NCI-H1694 treated with DMSO at 0.1 percent for 48 hours (cell line): Measurements from ENCODE around the gene KCTD13.
"Not testable (repeated sequence)": the region's sequence is repeated elsewhere in the genome, so short reads cannot be mapped to it uniquely, and the experiment has no call there.

ENCODE experiments used
- DNase-seq: peaks from one replicate; lab custom pipeline; 2025; lab: John Stamatoyannopoulos, UW

The KCTD13 gene

DNA sequence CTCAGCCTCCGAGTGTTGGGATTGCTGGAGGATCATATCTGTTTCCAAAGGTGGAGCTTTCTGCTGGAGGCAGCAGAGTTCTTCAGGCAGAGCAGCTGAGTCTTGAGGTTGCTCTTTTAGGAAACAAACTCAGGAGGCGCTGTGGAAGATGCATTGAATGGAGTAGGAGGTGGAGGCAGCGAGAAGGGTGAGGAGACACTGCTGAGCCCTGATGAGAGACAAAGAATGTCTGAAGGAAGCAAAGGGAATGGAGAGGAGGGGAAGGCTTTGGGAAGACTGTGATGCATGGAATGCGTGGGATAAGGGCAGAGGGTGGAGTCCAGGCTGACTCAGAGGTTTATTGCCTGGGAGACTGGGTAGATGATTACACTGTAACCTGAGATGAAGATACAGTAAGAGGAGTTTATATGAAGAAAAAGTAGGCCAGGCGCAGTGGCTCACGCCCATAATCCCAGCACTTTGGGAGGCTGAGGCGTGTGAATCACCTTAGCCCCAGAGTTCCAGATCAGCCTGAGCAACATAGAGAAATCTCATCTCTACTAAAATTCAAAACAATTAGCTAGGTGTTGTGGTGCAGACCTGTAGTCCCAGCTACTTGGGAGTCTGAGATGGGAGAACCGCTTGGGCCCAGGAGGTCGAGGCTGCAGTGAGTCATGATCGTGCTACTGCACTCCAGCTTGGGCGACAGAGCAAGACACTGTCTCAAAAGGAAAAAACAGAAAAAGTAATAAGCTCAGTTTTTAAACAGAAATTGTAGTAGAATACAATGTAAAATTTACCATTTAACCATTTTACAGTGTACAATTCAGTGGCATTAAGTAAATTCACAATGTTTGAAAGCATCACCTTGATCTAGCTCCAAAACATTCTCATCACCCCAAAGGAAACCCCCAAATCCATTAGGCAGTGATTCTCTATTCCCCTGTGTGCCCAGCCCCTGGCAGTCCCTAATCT, 18.1 kb upstream of the KCTD13 start:
- no peak for DNase-seq

DNA sequence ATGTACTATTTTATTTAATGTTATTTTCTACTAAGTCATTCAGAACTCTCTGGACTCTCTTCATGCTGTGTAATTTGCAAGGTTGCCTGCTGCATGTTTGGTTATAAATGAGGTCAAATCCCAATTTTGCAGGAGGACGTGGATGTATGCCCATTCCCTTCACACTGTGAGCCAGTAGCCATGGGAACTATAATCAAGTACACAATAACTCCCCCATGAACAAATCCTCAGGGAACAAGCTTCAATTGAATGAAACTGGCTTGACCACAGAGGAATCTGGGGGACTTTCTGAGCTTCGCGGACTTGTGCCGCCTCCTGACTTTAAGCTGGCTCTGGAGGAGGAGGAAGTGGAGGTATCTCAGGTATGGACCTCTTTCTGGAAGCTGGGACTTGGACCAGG, 14.6 kb upstream of the KCTD13 start:
- DNase-seq = no peak

DNA sequence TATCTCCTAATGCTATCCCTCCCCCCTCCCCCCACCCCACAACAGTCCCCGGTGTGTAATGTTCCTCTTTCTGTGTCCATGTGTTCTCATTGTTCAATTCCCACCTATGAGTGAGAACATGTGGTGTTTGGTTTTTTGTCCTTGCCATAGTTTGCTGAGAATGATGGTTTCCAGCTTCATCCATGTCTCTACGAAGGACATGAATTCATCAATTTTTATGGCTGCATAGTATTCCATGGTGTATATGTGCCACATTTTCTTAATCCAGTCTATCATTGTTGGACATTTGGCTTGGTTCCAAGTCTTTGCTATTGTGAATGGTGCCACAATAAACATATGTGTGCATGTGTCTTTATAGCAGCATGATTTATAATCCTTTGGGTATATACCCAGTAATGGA, 5.7 kb upstream of the KCTD13 start:
- DNase-seq = not testable (repeated sequence)

DNA sequence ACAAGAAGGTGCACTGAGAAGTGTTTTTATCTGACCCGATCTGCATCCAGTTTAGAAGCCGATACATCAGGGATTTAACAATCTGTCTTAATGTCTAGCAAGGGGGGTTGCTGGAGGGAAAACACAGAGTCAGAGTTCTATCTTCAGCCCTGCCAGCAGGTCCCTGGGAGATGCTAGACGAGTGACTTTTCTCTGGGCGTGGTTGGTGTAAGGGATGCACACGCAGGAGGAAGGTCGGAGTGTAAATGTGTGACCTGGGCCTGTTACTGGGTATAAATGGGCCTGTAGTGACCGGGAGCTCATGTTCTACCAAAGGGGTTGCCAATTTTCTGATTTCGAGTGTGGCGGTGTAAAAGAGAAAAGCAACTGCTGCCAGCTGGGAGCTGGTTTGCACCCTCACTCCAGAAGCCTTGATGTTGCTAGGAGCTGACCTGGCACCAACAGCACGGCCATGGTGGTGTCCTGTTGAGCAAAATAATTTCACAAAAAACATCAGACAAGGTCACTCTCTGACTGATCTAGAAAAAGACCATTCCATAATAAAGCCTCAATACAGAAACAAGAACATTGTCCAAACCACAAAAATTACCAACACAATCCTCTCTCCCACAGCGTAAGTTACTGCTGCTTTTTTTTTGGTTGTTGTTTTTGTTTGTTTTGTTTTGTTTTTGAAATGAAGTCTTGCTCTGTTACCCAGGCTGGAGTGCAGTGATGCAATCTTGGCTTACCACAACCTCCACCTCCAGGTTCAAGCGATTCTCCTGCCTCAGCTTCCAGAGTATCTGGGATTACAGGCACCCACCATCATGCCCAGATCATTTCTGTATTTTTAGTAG, 1.3 kb upstream of the KCTD13 start:
- DNase-seq = no peak

DNA sequence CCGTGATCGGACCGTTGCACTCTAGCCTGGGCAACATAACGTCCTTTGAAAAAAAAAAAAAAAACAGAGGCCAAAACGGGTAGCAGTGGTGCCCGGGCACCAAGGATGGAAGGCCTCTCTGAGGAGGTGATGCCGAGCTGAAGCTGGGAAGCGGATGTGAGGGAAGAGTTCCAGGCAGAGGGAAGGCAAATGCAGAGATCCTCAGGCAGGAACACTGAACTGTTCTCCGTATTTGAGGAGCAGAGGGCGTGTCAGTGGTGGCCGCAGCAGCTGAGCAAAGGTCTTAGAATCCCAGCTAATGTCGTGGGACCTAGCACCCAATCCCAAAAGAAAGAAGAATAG, 656 bp upstream of the KCTD13 start:
- DNase-seq = no peak

DNA sequence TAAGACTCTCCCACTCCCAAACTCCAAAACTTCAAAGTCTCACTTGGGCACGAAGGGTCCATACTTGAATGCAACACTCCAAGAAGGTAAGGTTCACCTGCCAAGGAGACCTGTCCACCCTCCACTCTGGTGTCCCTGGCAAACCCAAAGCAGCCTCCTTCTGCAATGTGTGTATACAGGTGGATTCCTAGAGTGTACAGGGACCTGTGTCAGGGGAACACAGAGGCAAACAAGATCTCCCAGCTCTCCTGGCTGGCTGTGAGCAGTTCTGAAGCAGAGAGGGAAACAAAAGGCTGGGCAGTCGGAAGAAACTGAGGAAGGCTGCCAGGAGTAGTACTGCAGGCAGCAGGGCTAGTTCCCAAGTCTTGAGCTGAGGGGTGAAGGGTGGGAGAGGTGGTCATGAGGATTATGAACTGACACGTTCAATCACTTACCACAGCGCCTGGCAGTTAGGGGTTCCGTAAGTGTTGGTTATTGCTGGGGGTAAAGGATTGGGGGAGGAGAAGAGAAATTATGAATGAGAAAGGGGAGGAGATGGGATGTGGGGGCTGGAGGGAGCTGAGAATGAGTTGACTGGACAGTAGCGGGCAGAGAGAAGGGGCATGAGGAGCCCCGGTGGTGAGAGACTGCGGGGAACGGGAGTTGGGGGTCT, 795 bp downstream of the KCTD13 start:
- DNase-seq = no peak

DNA sequence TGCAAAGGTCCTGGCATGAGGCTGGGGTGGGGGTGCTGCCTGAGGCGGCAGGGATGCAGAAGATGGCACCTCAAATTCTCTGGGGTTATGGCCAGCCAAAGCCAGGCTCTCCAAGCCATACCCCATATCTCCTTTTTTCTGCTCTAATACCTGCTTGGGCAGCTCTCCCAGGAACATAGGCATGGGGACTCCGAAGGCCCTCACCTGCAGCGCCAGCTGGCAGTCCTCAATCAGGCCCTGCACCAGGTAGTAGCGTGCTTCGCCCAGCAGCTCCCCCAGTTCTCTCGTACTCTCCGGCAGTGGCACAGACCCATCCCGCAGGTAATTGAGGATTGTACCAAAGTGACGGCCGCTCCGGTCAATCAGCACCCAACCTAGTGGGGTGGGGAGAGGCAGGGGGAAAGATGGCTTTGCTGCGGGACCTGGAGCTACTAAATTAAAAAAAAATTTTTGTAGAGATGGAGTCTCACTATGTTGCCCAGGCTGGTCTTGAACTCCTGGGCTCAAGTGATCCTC, 3.0 kb downstream of the KCTD13 start:
- no peak for DNase-seq

DNA sequence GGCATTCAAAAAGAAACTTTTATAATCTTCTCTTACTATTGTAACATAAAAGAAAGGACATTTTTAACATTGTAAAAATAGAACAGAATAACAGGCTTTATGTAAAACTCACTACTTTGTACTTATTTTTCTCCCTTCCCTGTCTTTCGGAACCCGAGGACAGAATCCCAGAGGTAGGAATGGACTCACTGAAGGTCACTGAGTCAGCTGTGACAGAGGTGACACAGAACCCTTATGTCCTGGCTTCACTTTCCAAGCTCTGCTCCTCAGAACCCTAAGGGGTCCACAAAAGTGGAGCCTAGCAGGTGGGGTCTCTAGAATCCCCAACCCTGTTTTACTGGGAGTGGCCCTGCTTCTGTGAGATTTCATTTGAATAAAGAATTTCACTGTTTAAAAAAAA, 3.7 kb downstream of the KCTD13 start:
- no peak for DNase-seq

DNA sequence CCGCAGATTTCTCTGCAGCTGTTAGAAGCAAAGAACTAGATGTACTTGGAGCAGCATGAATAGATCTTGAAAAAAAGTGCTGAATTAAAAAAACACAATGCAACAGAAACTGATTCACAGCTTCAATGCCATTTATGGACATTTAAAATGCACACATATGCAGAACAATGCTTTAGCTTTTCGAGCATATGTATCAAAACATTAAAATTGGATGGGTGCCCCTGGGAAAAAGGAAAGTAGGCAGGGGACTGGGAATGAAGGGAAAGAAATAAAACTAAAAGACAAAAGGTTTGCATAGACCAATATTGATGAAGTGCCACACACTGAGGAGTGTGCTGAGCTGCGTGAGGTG, 5.0 kb downstream of the KCTD13 start:
- DNase-seq = no peak

DNA sequence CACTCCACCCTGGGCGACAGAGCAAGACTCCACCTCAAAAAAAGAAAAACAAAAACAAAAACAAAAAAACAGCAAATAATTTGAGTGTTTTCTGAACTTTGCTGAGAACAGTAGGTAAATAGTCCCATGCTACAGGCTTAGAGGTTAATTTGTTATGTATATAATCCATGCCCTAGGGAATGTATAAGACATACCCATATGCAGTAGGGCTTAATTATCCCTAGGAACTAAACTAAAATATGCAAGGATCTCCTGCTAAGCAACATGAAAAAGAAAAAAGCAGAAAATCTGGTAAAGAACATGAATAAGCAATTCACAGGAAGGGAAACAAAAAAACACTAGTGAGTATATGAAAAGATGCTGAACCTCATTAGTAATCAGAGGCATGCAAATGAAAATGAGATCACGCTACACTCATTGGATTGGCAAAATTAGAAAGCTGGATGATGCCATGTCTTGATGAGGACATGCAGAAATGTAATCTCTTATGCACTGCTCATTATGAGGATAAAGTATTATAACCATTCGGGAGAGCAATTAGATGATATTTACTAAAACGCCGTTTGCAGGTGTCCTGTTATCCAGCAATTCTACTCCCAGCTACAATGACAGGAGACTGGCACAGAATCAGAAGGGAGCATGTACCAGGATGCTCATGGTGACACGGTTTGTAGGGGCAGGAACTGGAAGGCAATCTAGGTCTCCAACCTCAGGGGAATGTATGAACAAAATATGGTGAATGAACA, 5.6 kb downstream of the KCTD13 start:
- DNase-seq = no peak

DNA sequence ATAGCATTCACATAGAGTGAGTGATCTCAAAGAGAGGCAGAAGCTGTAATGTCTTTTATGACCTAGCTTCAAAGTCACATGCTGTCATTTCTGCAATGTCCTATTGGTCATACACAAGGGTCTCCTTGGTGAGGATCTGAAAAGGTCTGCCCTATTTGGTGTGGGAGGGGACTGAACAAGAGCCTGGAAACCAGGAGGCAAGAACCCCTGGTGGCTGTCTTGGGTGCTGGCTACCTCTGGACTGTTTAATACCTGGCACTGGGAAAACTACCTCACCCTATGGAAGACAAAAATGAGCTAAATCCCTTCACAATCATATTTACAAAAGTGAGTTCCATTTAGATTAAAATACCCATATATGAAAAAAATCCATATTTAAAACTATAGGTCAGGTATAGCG, 9.0 kb downstream of the KCTD13 start:
- no peak for DNase-seq

DNA sequence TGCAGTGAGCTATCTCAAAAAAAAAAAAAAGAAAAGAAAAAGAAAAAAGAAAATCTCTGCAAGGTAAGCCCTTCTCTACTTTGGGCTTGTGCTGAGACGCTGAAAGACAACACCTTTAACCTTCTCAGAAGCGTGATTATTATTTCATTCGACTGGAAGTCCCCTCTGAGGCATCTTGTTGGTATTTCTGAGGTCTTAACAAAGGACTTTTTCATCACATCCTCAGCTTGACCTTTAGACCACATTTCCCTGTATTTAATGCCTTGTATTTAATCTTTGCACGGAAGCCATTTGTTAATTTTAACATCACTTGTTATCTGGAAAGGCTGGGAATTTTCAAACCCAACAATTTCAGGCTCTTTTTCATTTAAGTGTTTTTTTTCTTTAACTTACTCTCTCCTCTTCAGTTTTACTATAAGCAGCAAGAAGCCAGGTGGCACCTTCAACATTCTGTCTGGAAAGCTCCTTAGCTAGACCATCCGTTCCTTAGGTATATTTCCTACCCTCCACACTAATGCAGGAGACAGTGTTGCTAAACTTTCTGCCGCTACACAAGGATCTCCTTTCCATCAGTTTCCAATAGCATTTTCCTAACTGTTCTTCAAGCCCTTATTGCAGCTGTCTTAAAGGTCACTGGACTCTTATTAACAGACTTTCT, 10.3 kb downstream of the KCTD13 start:
- DNase-seq = no peak

DNA sequence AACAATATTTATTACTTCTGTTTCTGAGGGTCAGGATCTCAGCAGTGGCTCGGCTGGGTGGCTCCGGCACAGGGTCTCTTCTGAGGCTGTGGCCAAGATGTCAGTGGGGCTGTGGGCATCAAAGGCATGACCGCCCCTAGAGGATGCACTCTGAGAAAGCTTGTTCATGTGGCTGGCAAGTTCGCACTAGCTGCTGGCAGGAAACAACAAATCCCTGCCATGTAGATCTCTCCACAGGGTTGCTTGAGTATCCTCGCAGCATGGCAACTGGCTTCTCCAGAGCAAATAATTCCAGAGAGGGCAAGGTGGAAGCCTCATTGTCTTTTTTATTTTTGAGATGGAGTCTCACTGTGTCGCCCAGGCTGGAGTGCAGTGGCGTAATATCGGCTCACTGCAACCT, 12.5 kb downstream of the KCTD13 start:
- DNase-seq = no peak

DNA sequence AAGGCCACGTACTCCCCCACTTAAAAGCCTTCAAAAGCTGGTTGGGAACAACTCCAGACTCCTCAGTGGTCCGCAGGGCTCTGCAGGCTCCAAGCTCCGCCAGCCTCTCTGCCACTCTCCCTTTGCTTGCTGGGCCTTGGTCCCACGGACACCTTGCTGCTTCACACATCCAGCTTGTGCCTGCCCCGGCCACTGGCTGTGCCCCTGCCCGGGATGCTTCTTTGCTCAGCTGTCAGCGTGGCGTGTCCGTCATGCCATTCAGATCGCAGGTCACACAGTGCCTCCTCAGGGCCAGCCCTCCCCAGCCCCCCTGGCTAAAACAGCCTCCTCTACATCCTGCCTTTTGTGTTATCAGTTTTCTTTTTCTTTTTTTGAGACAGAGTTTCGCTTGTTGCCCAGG, 13.9 kb downstream of the KCTD13 start:
- no peak for DNase-seq

DNA sequence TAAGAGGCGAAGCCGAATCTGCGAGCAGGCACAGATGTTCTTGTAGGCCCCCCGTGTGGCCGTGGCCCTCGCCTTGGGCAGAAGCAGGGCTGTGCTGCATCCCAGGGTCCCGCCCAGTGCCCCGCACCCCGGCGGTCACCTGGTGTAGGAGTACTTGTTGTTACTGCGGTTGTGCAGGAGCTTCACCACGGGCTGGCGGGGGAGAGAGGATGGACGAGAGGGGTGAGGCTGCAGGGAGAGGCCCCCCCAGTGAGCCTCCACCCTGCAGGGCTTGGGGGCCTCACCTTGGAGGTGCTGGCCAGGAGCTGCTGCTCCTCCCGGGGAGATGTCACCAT, 14.4 kb downstream of the KCTD13 start:
- no peak for DNase-seq

DNA sequence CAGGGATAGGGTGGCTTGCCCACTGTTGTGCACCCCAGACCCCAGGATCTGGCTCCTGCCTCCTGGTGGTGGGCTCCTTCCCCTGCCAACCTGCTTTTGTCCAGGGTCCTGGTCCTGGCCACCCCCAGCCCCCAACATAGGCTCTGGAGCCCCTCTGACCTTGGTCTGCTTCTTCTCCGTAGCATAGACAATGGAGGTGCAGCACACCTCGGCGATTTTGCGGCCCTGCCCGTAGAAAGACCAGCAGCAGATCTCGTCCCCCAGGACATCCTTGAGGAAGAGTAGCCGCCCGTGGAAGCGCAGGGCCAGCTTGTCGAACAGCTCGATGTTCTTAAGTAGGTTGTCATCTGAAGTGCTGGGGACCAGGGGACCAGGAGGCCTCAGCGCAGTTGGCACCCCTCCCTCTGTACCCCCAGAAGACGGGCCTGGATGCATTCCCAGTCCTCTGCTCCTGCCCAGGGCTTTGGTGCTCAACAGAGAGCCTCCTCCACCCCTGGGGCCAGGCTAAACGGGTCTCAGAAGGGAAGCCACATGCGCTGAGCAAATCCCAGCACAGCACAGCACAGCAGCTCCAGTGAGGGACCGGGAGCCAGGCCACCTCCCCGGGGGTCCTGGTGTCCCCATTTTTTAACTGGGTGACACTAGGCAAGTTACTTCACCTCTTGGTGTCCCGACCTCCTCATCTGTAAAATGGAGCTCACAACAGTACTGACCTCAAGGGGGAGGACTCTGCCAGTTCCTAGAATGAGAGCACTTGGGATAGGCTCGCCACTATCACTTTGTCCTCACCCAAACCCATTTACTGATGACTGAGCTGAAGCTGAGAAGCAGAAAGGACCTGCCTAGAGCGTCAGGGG, 15.0 kb downstream of the KCTD13 start:
- DNase-seq = no peak

DNA sequence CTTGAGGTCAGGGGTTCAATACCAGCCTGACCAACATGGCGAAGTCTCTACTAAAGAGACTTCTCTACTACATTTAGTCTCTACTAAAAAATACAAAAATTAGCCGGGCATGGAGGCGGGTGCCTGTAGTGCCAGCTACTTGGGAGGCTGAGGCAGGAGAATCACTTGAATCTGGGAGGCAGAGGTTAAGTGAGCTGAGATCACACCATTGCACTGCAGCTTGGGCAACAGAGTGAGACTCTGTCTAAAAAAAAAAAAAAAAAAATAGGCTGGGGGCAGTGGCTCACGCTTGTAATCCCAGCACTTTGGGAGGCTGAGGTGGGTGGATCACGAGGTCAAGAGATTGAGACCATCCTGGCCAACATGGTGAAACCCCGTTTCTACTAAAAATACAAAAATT, 16.2 kb downstream of the KCTD13 start:
- not testable (repeated sequence) for DNase-seq

DNA sequence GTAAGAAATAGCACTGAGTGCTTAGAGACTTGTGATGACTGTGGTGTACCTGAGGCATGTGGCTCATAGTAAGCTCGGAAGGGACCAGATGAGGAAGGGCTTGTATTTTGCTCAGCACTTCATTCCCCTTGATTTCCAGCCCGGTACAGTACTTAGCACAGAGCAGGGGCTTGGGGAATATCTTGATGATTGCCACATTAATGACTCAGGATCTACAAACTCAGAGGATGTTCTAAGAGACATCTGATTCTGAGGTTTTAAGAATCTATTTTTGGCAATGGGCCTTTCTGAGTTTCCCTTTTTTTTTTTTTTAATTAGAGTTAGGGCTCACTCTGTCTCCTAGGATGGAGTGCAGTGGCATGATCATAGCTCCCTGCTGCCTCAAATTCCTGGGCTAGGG, 16.6 kb downstream of the KCTD13 start:
- no peak for DNase-seq

DNA sequence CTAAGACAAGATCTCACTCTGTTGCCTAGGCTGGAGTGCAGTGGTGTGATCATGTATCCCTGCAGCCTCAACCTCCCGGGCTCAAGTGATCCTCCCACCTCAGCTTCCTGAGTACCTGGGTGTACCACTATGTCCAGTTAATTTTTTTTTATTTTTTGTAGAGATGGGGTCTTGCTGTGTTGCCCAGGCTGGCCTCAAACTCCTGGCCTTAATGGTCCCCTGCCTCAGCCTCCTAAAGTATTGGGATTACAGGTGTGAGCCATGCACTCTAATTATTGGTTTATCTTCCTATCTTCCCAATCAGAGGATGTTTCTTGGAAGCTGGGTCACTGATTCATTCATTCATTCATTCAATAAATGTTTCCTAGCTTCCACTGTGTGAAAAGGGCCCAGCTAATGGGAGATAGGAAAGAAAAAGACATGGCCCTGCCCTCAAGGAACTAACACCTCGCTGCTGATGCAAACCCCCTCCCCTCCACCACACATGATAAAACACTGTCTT, 17.3 kb downstream of the KCTD13 start:
- no peak for DNase-seq

DNA sequence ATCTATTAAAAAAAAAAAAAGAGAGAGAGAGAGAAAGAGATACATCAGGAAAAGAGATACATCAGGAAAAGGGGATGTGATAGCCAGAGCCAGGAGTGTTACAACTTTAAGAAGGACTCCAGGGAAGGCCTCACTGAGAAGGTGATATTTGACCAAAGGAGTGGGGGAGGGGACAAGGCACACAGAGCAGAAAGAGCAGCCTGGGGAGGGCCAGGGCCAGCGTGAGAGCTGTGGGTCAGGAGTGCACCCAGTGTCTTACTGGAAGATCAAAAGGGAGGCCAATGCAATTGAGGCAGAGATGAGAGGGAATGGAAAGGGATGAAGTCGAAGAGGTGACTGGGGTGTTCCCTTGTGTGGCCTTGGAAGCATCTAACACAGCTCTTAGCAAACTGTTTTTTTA, 18.1 kb downstream of the KCTD13 start:
- no peak for DNase-seq
